Heart left ventricle (tissue), 13 donors: ENCODE results near the gene ANKH.

Experiments
- POLR2A ChIP-seq, 2 donors: fragments of 450-650 bp; IDR thresholded peaks; one replicate each; pipeline ENCODE4 v1.6.1; 2017; ENCODE audit warnings: antibody characterized with exemption in 2 of 2, mild to moderate bottlenecking in 2 of 2, moderate library complexity in 2 of 2
- TF ChIP-seq, protein P1 (sequence below), 12 donors: fragments of 200-600 bp; sonication (generic) in 4 of 12; IDR thresholded peaks; one replicate each; pipeline versions ENCODE4 v1.5.0 to v1.8.0; 2018 to 2022; ENCODE audit warnings: antibody characterized with exemption in 12 of 12, mild to moderate bottlenecking in 5 of 12
- donor health status: ischemic (EF 13 %, LVEDD 7.1; RV severe dilation, severe dysfunction).
- donor health status: DM: no; HTN: yes; CAD: no.
- donor health status: DM: no; HTN: no; CAD: no.
- donor health status: ischemic (EF 25% LVEDD 6.9; RV normal size, moderate dysfunction).
- donor health status: ischemic (EF 25% LVEDD 5.7; RV mildly dilated, moderate dysfunction).
- donor health status: ischemic (EF 35%, LVEDD 5.7; RV mildly dilated, moderate dysfunction).
- donor health status: nonischemic (EF 11% LVEDD 7.7; RV severe dilation, severe dysfunction).
- donor health status: DM: yes; HTN: yes; CAD: no.
- donor health status: PGD.
- donor health status: ischemic (EF 29% LVEDD 5.4; RV normal size, mild dysfunction).
- donor health status: nonischemic (EF 23%, LVEDD 6.1; RV moderate dilation, normal function).

DNA sequence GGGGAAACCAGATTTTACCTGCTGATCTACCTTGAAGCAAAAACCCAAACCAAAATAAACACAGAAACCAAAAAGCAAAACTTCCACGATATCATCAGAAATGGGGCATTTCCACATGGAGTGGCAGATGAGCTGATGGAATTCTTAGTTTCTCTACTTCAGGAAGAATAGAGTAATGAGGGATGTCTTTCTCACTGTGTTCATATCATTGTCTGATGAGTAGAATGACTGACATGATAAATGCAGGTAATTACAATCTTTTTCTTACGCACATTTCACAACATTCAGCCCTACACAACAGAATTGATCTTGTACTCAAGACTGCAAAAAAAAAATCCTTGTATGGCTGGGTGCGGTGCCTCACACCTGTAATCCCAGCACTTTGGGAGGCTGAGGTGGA is 23.2 kb upstream of the ANKH start:
- TF ChIP-seq, protein P1, sequence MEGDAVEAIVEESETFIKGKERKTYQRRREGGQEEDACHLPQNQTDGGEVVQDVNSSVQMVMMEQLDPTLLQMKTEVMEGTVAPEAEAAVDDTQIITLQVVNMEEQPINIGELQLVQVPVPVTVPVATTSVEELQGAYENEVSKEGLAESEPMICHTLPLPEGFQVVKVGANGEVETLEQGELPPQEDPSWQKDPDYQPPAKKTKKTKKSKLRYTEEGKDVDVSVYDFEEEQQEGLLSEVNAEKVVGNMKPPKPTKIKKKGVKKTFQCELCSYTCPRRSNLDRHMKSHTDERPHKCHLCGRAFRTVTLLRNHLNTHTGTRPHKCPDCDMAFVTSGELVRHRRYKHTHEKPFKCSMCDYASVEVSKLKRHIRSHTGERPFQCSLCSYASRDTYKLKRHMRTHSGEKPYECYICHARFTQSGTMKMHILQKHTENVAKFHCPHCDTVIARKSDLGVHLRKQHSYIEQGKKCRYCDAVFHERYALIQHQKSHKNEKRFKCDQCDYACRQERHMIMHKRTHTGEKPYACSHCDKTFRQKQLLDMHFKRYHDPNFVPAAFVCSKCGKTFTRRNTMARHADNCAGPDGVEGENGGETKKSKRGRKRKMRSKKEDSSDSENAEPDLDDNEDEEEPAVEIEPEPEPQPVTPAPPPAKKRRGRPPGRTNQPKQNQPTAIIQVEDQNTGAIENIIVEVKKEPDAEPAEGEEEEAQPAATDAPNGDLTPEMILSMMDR (IDR thresholded peaks at IDR 0.05), result no peak
- TF ChIP-seq POLR2A (IDR thresholded peaks at IDR 0.05), result no peak
